GM19395 (cell line): ENCODE measurements around the gene EMILIN2.
A peak's percentile ranks its signal among the peaks of the same experiment; 100 is the strongest.
"Not testable (repeated sequence)": the region's sequence is repeated elsewhere in the genome, so short reads cannot be mapped to it uniquely, and the experiment has no call there.

Source experiments
- ATAC-seq: cut with Tn5 transposase; IDR thresholded peaks from one replicate; pipeline ENCODE4 v1.9.1; 2021; ENCODE audit warnings: mild to moderate bottlenecking, moderate library complexity; ENCODE audit not compliant: unreplicated experiment

Gene EMILIN2

GRCh38 chr18:2843146-2843545, 3.7 kb upstream of the EMILIN2 start:
- ATAC-seq: no peak

GRCh38 chr18:2845172-2845571, 1.6 kb upstream of the EMILIN2 start:
- no peak for ATAC-seq

GRCh38 chr18:2847317-2848246, 776 bp downstream of the EMILIN2 start:
- peak; percentile 27 for ATAC-seq

DNA sequence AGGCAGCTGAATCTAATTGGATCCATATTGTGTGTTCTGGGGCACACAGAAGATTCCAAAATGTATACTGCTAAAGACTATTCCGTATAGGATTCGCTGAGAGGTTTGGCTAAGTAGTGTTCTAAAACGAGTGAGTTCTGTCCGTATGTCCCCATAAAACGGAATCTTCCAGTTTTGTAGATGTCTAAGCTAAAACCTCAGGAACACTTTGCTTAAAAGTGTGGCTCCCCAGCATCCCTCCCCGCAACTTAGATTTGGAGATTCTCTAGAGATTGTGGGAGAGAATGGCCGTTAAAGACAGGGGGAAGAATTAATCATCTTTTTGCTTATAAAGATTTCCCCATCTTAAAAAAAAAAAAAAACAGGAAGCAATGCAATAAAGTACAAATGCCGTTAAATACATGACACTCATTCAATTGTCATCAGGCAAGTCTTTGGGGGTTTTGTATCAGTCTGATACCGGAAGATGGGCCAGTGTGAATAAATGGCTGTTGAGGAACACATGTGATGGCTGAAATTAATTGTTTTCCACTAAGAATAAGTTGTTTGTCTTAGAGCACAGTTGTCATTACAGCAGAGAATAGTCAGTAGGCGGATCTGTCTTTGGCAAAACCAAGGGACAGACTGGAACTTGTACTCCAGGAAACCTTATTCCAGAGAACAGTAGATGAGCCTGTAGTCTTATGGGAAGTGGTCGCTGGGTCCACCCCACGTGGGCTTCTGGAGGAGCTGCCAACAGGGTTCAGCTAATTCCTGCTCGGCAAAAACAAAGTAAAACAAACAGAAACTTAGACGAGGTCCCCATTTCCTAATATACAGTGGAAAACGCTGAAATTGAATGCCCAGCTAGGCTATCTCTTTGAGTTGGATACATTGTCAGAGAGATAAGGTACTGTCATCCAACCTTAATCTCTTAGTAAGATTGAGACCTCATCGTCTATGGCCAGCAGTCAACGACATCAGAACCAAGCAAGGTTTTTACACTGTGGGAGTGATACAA, 1.7 kb downstream of the EMILIN2 start:
- no peak for ATAC-seq

- no peak for ATAC-seq
These were observed 4.0 kb downstream of the EMILIN2 start for GRCh38 chr18:2850816-2851215.

DNA sequence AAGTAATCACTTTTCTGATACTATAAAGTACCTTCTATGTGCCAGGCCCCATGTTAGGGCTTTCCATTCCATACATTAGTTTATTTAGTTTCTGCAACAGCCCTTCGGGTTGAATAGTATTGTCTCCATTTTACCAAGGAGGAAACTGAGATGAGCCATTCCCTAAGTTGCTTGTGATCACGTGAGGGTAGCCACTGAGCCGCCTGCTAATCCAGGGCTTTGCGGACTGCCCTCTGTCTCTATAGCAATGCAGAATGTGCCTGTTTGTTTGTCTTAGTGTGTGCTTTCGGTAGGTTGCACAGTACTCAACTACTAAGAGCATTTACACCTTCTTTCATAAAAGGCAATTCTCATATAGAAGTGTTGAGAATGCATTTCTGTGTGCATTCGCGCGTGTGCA, 5.0 kb downstream of the EMILIN2 start:
- no peak for ATAC-seq

DNA sequence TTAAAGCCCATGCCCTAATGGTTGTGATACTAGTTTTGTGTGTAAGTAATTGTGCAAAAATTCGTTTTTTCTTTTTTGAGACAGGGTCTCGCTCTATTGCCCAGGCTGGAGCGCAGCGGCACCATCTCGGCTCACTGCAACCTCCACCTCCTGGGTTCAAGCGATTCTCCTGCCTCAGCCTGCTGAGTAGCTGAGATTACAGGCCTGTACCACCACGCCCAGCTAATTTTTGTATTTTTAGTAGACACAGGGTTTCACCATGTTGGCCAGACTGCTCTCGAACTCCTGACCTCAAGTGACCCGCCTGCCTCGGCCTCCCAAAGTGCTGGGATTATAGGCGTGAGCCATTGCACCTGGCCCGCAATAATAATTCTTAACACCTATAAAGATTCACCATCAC, 5.7 kb downstream of the EMILIN2 start:
- not testable (repeated sequence) for ATAC-seq

DNA sequence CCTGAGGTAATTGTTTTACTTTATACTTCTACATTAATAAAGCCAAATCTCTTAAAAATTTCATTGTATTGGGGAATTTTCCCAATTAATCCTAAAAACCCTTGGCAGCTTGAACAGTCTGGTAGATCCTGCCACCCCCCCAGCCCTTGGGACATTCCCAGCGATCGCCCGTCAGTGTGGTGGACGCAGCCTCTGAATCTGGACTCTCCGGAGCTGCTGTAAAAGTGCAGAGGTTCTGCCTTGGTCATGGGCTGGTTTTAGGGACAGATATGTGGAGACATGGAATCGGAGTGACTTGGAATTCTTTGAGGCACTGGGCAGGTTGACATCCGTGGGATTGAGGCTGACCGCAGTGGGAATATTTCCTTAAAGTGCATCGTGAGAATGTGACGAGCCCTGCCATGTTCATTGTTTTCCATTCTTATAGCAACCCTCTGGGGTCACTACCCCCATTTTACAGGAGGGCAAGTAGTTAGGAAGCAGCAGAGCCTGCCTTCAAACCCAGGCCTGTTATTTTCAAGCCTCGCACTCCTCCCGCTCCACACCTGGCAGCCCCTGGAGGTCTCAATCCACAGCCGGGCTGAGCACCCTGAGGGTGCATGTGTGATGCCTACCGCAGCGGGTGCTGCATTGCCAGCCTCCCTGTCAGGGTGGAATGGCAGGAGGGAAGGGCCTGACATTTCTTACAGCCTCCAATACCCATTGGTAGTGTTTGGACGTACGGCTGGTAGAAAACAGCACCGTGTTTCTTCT, 6.5 kb downstream of the EMILIN2 start:
- no peak for ATAC-seq

DNA sequence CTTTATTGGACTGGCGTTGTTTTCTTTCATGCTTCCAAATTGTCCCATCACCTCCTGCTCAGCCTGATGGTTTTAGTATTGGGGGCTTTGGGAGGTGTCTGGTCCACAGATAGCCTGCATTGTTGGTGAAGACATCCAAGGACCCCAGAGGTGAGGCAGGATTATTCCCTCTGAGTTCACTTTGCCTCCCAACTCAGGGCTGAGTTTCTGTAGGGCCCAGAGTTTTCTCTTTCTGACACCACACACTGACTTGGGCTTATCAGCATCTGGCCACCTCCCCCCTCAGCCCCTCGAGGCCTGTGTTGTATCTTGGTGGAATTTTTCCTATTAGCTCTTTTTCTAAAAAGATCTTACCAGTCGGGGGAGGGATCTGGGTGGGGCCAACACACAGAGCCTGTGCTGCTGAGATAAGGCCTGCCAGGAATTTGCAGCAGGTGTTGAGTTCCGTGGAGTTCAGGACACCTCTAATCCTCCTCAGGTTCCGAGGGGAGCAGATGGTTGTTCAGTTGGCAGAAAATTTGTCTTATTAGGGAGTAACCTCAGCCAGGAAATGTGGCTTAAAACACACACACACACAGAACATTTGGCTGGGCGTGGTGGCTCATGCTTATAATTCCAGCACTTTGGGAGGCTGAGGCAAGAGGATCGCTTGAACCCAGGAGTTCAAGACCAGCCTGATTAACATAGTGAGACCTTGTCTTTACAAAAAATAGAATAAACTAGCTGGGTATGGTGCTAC, 7.3 kb downstream of the EMILIN2 start:
- no peak for ATAC-seq

- ATAC-seq: no peak
These were observed 8.1 kb downstream of the EMILIN2 start for GRCh38 chr18:2854875-2855274.

GRCh38 chr18:2855560-2856350, 8.9 kb downstream of the EMILIN2 start:
- ATAC-seq: no peak

GRCh38 chr18:2856547-2857170, 9.9 kb downstream of the EMILIN2 start:
- ATAC-seq: no peak

- ATAC-seq: no peak
These were observed 10.8 kb downstream of the EMILIN2 start for GRCh38 chr18:2857491-2858131.

GRCh38 chr18:2860397-2860796, 13.6 kb downstream of the EMILIN2 start:
- not testable (repeated sequence) for ATAC-seq

DNA sequence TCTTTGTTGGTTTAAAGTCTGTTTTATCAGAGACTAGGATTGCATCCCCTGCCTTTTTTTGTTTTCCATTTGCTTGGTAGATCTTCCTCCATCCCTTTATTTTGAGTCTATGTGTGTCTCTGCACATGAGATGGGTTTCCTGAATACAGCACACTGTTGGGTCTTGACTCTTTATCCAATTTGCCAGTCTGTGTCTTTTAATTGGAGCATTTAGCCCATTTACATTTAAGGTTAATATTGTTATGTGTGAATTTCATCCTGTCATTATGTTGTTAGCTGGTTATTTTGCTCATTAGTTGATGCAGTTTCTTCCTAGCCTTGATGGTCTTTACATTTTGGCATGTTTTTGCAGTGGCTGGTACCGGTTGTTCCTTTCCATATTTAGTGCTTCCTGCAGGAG, 17.2 kb downstream of the EMILIN2 start:
- not testable (repeated sequence) for ATAC-seq

GRCh38 chr18:2866465-2866864, 19.7 kb downstream of the EMILIN2 start:
- ATAC-seq: not testable (repeated sequence)

GRCh38 chr18:2869207-2869606, 22.4 kb downstream of the EMILIN2 start:
- ATAC-seq: no peak

DNA sequence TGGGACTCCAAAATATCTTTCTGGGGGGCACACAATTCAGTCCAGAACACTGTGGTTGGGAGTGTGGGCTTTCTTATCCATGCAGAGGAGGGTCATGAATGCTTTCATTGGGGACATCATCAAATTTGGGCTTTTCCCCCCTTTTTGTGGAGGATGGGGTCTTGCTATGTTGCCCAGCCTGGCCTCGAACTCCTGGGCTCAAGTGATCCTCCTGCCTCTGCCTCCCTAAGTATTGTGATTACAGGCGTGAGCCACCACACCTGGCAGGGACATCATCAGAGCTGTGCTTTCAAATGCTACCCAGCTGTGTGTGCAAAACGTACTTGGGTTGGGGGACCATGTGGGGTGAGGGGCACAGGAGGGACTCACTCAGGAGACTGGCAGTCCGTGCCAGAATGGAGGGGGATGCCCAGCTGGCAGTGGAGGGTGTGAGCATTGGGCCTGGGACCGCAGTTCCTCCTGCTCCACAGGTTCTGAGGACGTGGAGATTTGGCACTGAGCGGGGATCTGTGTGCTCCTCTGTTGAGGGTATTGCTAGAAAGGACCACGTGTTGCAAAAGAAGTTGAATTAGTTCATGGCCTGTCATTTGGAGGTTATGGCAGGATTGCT, 24.4 kb downstream of the EMILIN2 start:
- ATAC-seq: no peak
